Astrocyte (in vitro differentiated cells and primary cell): ENCODE data around the gene PTPRN2. TPM values are rescaled to one million over a fixed set of nuclear protein-coding genes. Genes with fewer than 3 reads are reported as not detected.

Source experiments
- DNase-seq: peaks from one replicate; pipeline ENCODE4 v3.0.0-alpha.2; 2010; ENCODE audit warnings: low read depth
- FAIRE-seq: peaks from 2 replicates; lab custom pipeline; 2011; peaks lifted over from hg19 to GRCh38; lab: Jason Lieb, UNC
- H2AFZ ChIP-seq: 2 replicates; pipeline ENCODE4 v1.6.0; 2012; ENCODE audit warnings: low read depth, low read length, inconsistent platforms
- H3K27ac ChIP-seq: 2 replicates; pipeline ENCODE4 v1.5.1; 2011; ENCODE audit warnings: low read depth, low read length, inconsistent platforms
- H3K27me3 ChIP-seq: 2 replicates; pipeline ENCODE4 v1.6.0; 2011; ENCODE audit warnings: low read length, inconsistent platforms; ENCODE audit not compliant: insufficient read depth
- H3K36me3 ChIP-seq: 2 replicates; pipeline ENCODE4 v1.5.1; 2011; ENCODE audit warnings: low read length, inconsistent platforms; ENCODE audit not compliant: insufficient read depth
- H3K4me1 ChIP-seq: 2 replicates; pipeline ENCODE4 v1.5.1; 2011; ENCODE audit warnings: low read length, inconsistent platforms; ENCODE audit not compliant: insufficient read depth
- H3K4me2 ChIP-seq: 2 replicates; pipeline ENCODE4 v1.6.0; 2012; ENCODE audit warnings: low read length, inconsistent platforms
- H3K4me3 ChIP-seq: 2 replicates; pipeline ENCODE4 v1.5.1; 2011; ENCODE audit warnings: low read depth, mild to moderate bottlenecking, low read length, inconsistent platforms; ENCODE audit not compliant: insufficient read depth
- H3K79me2 ChIP-seq: 2 replicates; pipeline ENCODE4 v1.6.0; 2012; ENCODE audit warnings: mild to moderate bottlenecking, low read length, inconsistent platforms; ENCODE audit not compliant: insufficient read depth
- H3K9ac ChIP-seq: 2 replicates; pipeline ENCODE4 v1.6.0; 2012; ENCODE audit warnings: mild to moderate bottlenecking, low read length, inconsistent platforms
- H3K9me3 ChIP-seq: 2 replicates; pipeline ENCODE4 v1.5.1; 2012; ENCODE audit warnings: low read depth, mild to moderate bottlenecking, low read length, inconsistent platforms; ENCODE audit not compliant: insufficient read depth
- H4K20me1 ChIP-seq: 2 replicates; pipeline ENCODE4 v1.6.0; 2012; ENCODE audit warnings: low read length, inconsistent platforms; ENCODE audit not compliant: insufficient read depth
- H3K27ac Mint-ChIP-seq: one replicate; pipeline ENCODE4 v1.8.0; 2021; ENCODE audit warnings: mild to moderate bottlenecking, mixed read lengths; ENCODE audit not compliant: unreplicated experiment
- H3K27me3 Mint-ChIP-seq: one replicate; pipeline ENCODE4 v1.8.0; 2021; ENCODE audit warnings: low read depth, mixed read lengths; ENCODE audit not compliant: unreplicated experiment
- H3K36me3 Mint-ChIP-seq: one replicate; pipeline ENCODE4 v1.8.0; 2021; ENCODE audit warnings: low read depth, mixed read lengths; ENCODE audit not compliant: unreplicated experiment
- H3K4me1 Mint-ChIP-seq: one replicate; pipeline ENCODE4 v1.8.0; 2021; ENCODE audit warnings: low read depth, mixed read lengths; ENCODE audit not compliant: unreplicated experiment
- H3K4me3 Mint-ChIP-seq: one replicate; pipeline ENCODE4 v1.8.0; 2021; ENCODE audit warnings: mild to moderate bottlenecking, moderate library complexity, mixed read lengths; ENCODE audit not compliant: unreplicated experiment
- H3K9me3 Mint-ChIP-seq: one replicate; pipeline ENCODE4 v1.8.0; 2021; ENCODE audit warnings: mild to moderate bottlenecking, mixed read lengths; ENCODE audit not compliant: unreplicated experiment
- CTCF ChIP-seq: IDR thresholded peaks from 2 replicates; pipeline ENCODE4 v1.5.1; 2011; ENCODE audit warnings: low read depth, mild to moderate bottlenecking, inconsistent platforms, low read length, moderate library complexity; ENCODE audit not compliant: insufficient read depth
- EZH2 ChIP-seq: IDR thresholded peaks from 2 replicates; pipeline ENCODE4 v1.6.1; 2012; ENCODE audit warnings: mild to moderate bottlenecking, low read length, inconsistent platforms; ENCODE audit not compliant: insufficient read depth
- total RNA-seq: library from RNA; stranded (reverse); gene quantifications from 2 replicates; pipeline ENCODE4 v1.2.1, GENCODE V29; 2021

Gene PTPRN2
- total RNA-seq, 1 donor from 2014 or later: 0.09 TPM

- peaks cover 34% of the 10 kb centered on the region for H3K9me3 ChIP-seq
- H4K20me1 ChIP-seq: no peaks in the 10 kb centered on the region
- Mint-ChIP-seq H3K27ac (no peak overlapping the region), H3K36me3 (no peaks in the 10 kb centered on the region), H3K4me1 (no peaks in the 10 kb centered on the region), H3K9me3 (peaks cover 29% of the 10 kb centered on the region), H3K27me3 (no peaks in the 10 kb centered on the region), H3K4me3 (no peak overlapping the region)
- H3K4me3 ChIP-seq: no peak overlapping the region
- TF ChIP-seq CTCF (no peak), EZH2 (no peak)
- H3K27me3 ChIP-seq: no peaks in the 10 kb centered on the region
- no peak overlapping the region for H2AFZ ChIP-seq
- H3K36me3 ChIP-seq: no peaks in the 10 kb centered on the region
- H3K79me2 ChIP-seq: no peaks in the 10 kb centered on the region
- H3K27ac ChIP-seq: no peak overlapping the region
- FAIRE-seq (no peak), DNase-seq (no peak)
- H3K4me2 ChIP-seq: no peak overlapping the region
- H3K9ac ChIP-seq: no peak overlapping the region
- H3K4me1 ChIP-seq: no peaks in the 10 kb centered on the region
These were observed 477.5 kb downstream of the PTPRN2 start for GRCh38 chr7:158110034-158110590.

GRCh38 chr7:158109364-158110033 lies 478.1 kb downstream of the PTPRN2 start:
- Histone ChIP-seq H3K79me2 (no peaks in the 10 kb centered on the region), H3K9me3 (peaks cover 32% of the 10 kb centered on the region), H3K4me2 (no peak overlapping the region), H2AFZ (no peak overlapping the region), H3K27ac (no peak overlapping the region), H3K4me1 (no peaks in the 10 kb centered on the region), H3K9ac (no peak overlapping the region), H3K4me3 (no peak overlapping the region), H4K20me1 (no peaks in the 10 kb centered on the region), H3K27me3 (no peaks in the 10 kb centered on the region), H3K36me3 (no peaks in the 10 kb centered on the region)
- DNase-seq (no peak), FAIRE-seq (no peak)
- Mint-ChIP-seq H3K4me1 (no peaks in the 10 kb centered on the region), H3K4me3 (no peak overlapping the region), H3K27ac (no peak overlapping the region), H3K27me3 (no peaks in the 10 kb centered on the region), H3K36me3 (no peaks in the 10 kb centered on the region), H3K9me3 (peaks cover 29% of the 10 kb centered on the region)
- TF ChIP-seq CTCF: no peak
- no peak for TF ChIP-seq EZH2

- Histone ChIP-seq H3K79me2 (no peaks in the 10 kb centered on the region), H3K4me1 (no peaks in the 10 kb centered on the region), H2AFZ (no peak overlapping the region), H3K27me3 (no peaks in the 10 kb centered on the region), H3K9me3 (peaks cover 32% of the 10 kb centered on the region), H4K20me1 (no peaks in the 10 kb centered on the region), H3K36me3 (no peaks in the 10 kb centered on the region), H3K9ac (no peak overlapping the region), H3K27ac (no peak overlapping the region), H3K4me2 (no peak overlapping the region), H3K4me3 (no peak overlapping the region)
- no peaks in the 10 kb centered on the region for H3K4me1 Mint-ChIP-seq
- H3K4me3 Mint-ChIP-seq: no peak overlapping the region
- no peaks in the 10 kb centered on the region for H3K36me3 Mint-ChIP-seq
- H3K9me3 Mint-ChIP-seq: peaks cover 29% of the 10 kb centered on the region
- DNase-seq (no peak), FAIRE-seq (no peak)
- TF ChIP-seq EZH2: no peak
- TF ChIP-seq CTCF: no peak
- no peaks in the 10 kb centered on the region for H3K27me3 Mint-ChIP-seq
- H3K27ac Mint-ChIP-seq: no peak overlapping the region
These were observed 478.9 kb downstream of the PTPRN2 start for GRCh38 chr7:158108646-158109293.
